Ovary (tissue), 9 donors: ENCODE measurements around the gene NFIL3. TPM values are rescaled to one million over a fixed set of nuclear protein-coding genes. Genes with fewer than 3 reads are reported as not detected.

Experiments used
- DNase-seq, 5 donors: peaks; one replicate each; pipeline ENCODE4 v3.0.0-alpha.2; 2019 to 2020
- H3K27ac ChIP-seq, 2 donors: fragments of 200-600 bp; one replicate each; pipeline versions ENCODE4 v1.5.1 to v1.8.0; 2019 to 2022
- H3K27me3 ChIP-seq: fragments of 200-600 bp; one replicate; pipeline ENCODE4 v1.8.0; 2022
- H3K36me3 ChIP-seq: fragments of 200-600 bp; sonication (generic); one replicate; pipeline ENCODE4 v1.5.1; 2019
- H3K4me1 ChIP-seq: one replicate; pipeline ENCODE4 v1.8.1; 2013; ENCODE audit warnings: mild to moderate bottlenecking, moderate library complexity; ENCODE audit not compliant: insufficient read depth
- H3K4me3 ChIP-seq: fragments of 200-600 bp; sonication (generic); one replicate; pipeline ENCODE4 v1.5.1; 2017
- H3K9me3 ChIP-seq, 2 donors: fragments of 200-600 bp in 1 of 2; sonication (generic) in 1 of 2; one replicate each; pipeline versions ENCODE4 v1.5.1 to v1.8.1; 2013 to 2019; ENCODE audit warnings: mild to moderate bottlenecking in 1 of 2, moderate library complexity in 1 of 2
- EP300 ChIP-seq: sonication (generic); formaldehyde crosslinking; IDR thresholded peaks from one replicate; pipeline ENCODE4 v1.6.1; 2017; ENCODE audit warnings: antibody characterized with exemption
- POLR2A ChIP-seq: fragments of 450-650 bp; IDR thresholded peaks from one replicate; pipeline ENCODE4 v1.6.1; 2017; ENCODE audit warnings: antibody characterized with exemption, mild to moderate bottlenecking, moderate library complexity
- WGBS, 3 donors: extraction: QIAGEN DNeasy Blood & Tissue Kit in 1 of 3; methylation state at CpG; one replicate each; pipeline versions ENCODE4 v1.1.5 to v1.1.7; 2013 to 2017; 5-methylcytosine and 5-hydroxymethylcytosine counted together
- intact Hi-C, 4 donors: fragments of 100-400 bp; cut with DNase I; formaldehyde crosslinking; loops; one replicate each; pipeline versions ENCODE4 v1.11.0 to v1.15.1; 2022 to 2023
- polyA plus RNA-seq, 2 donors: library from polyadenylated mRNA; stranded (reverse); fragments of 200-250 nt in 1 of 2; fragments of 350-450 nt in 1 of 2; fragmentation: Illumina TruSeq in 1 of 2; extraction: RNeasy Lipid Tissue Mini Kit (QIAGEN cat#74804) in 1 of 2; gene quantifications; one replicate each; pipeline ENCODE4 v1.2.3, GENCODE V29; 2013 to 2014
- total RNA-seq, 7 donors: library from RNA; depleted of rRNA in 2 of 7; stranded (reverse); fragments of >200 nt in 2 of 7; fragmentation: NEBNext Ultra II Directional in 3 of 7; extraction: Animal tissue kit (Norgen Biotek cat#: 25700) in 3 of 7; gene quantifications; one replicate each; pipeline versions ENCODE4 v1.1.0 to v1.2.4, GENCODE V29; 2016 to 2023
- TF ChIP-seq, protein P1 (sequence below), 3 donors: fragments of 450-650 bp in 2 of 3; fragments of 200-600 bp in 1 of 3; IDR thresholded peaks; one replicate each; pipeline versions ENCODE4 v1.5.1 to v1.8.0; 2016 to 2022; ENCODE audit warnings: antibody characterized with exemption in 3 of 3, mild to moderate bottlenecking in 1 of 3
- donor health status: DM: no; HTN: no; CAD: no; lungs with moderate emphysema.
- donor health status: DM: no; HTN: no; CAD: no.
- donor health status: Bipolar disorder and iron deficiency.
- donor health status: DM: yes; HTN: yes; CAD: no.
- donor health status: DM: no; HTN: no; CAD: no.
- donor health status: DM: yes; HTN: yes; CAD: no.

The NFIL3 gene
- total and polyA plus RNA-seq, 9 donors: 31.8 to 87.0 (median 45.7) TPM

DNA sequence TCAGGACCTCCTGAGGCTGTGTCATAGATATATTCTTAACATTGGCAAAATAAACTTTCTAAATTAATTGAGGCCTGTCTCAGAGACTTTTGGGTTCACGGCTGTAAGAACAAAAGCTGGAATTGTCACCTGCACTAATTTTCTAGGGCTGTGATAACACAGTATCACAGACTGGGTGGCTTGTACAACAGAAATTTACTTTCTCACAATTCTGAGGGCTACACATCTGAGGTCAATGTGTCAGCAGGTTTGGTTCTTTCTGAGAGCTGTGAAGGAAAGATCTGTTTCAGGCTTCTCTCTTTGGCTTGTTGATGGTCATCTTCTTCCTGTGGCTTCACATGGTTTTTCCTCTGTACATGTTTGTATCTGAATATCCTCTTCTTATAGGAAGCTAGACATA lies 29.2 kb upstream of the NFIL3 start:
- Histone ChIP-seq H3K36me3 (no peaks in the 10 kb centered on the region), H3K27ac (no peak overlapping the region), H3K4me3 (no peak overlapping the region), H3K27me3 (no peaks in the 10 kb centered on the region), H3K4me1 (no peaks in the 10 kb centered on the region), H3K9me3 (no peaks in the 10 kb centered on the region)
- 94 to 100% (median 97%) methylated on average over 1 of the region's 1 CpG for WGBS, 3 donors
- TF ChIP-seq EP300 (no peak), POLR2A (no peak)
- TF ChIP-seq, protein P1, sequence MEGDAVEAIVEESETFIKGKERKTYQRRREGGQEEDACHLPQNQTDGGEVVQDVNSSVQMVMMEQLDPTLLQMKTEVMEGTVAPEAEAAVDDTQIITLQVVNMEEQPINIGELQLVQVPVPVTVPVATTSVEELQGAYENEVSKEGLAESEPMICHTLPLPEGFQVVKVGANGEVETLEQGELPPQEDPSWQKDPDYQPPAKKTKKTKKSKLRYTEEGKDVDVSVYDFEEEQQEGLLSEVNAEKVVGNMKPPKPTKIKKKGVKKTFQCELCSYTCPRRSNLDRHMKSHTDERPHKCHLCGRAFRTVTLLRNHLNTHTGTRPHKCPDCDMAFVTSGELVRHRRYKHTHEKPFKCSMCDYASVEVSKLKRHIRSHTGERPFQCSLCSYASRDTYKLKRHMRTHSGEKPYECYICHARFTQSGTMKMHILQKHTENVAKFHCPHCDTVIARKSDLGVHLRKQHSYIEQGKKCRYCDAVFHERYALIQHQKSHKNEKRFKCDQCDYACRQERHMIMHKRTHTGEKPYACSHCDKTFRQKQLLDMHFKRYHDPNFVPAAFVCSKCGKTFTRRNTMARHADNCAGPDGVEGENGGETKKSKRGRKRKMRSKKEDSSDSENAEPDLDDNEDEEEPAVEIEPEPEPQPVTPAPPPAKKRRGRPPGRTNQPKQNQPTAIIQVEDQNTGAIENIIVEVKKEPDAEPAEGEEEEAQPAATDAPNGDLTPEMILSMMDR (IDR thresholded peaks at IDR 0.05): no peak
- no peak for DNase-seq
- intact Hi-C loops: no loop called here

DNA sequence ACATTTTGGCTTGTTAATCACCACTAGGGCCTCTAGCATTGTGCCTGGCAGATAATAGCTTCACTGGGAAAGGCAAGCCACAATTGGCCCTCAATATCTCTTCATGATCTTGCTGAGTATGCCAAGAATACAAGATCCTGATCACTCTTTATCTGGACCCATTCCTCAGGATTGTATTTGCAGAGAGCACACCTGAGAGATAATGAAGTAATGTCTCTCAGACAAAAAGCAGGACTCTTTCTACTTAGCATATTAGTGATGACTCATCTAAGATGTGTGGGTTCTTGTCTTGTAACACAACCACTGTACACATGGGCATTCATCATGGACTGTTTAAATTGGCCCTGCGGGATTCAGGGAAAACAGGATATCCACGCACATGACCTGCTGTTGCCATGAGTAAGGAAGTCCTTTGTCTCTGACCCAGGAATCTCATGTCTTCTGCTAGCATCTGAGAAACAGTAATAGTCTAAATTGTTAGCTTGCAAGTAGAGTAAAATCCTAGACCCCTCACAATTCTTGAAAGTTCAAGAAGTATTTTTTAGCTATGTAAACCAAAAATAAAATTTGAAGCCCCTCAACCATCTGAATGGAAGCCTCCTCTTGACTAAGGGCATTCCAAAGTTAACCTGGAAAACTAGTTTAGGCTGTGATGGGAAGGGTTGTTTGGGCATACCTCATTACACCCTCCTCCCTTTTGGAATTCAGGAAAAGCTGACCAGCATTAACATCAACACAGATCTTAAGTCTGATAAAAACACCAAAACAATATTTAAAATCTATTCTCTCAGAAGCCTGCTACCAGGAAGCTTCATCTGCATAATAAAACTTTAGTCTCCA lies 28.0 kb upstream of the NFIL3 start:
- no peak for TF ChIP-seq POLR2A
- TF ChIP-seq, protein P1 (IDR thresholded peaks at IDR 0.05): no peak
- TF ChIP-seq EP300: no peak
- DNase-seq: no peak
- Histone ChIP-seq H3K27me3 (no peaks in the 10 kb centered on the region), H3K27ac (no peak overlapping the region), H3K36me3 (no peaks in the 10 kb centered on the region), H3K4me1 (no peaks in the 10 kb centered on the region), H3K9me3 (no peaks in the 10 kb centered on the region), H3K4me3 (no peak overlapping the region)
- intact Hi-C loops: no loop called here
- 90 to 92% (median 92%) methylated on average over 2 of the region's 2 CpGs for WGBS, 3 donors

- 83 to 90% (median 89%) methylated on average over 1 of the region's 1 CpG for WGBS, 3 donors
- H3K27ac ChIP-seq: no peak overlapping the region
- H3K4me3 ChIP-seq: no peak overlapping the region
- peaks cover 0 to 8% of the 10 kb centered on the region in 2 donors for H3K9me3 ChIP-seq
- H3K36me3 ChIP-seq: no peaks in the 10 kb centered on the region
- H3K4me1 ChIP-seq: no peaks in the 10 kb centered on the region
- intact Hi-C loops: no loop called here
- TF ChIP-seq EP300 (no peak), POLR2A (no peak)
- TF ChIP-seq, protein P1 (IDR thresholded peaks at IDR 0.05): no peak
- no peak for DNase-seq
- no peaks in the 10 kb centered on the region for H3K27me3 ChIP-seq
These were observed 21.5 kb upstream of the NFIL3 start for GRCh38 chr9:91445135-91445534.

DNA sequence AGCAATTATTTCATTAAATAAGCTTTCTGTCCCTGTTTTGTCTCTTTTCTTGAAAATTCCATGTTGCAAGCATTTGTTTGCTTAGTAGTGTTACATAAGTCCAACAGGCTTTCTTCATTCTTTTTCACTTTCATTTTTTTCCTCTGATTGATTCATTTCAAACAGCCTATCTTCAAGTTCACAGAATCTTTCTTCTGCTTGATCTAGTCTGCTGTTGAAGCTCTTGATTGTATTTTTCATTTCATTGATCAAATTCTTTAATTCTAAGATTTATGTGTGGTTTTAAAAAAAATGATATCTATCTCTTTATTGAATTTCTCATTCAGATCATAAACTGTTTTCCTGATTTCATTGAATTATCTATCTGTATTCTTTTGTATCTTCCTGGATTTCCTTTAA lies 20.4 kb upstream of the NFIL3 start:
- no peak for DNase-seq
- Histone ChIP-seq H3K9me3 (peaks cover 0 to 8% of the 10 kb centered on the region in 2 donors), H3K27ac (no peak overlapping the region), H3K36me3 (no peaks in the 10 kb centered on the region), H3K4me3 (no peak overlapping the region), H3K27me3 (no peaks in the 10 kb centered on the region), H3K4me1 (no peaks in the 10 kb centered on the region)
- TF ChIP-seq POLR2A: no peak
- no peak for TF ChIP-seq EP300
- TF ChIP-seq, protein P1 (IDR thresholded peaks at IDR 0.05): no peak
- intact Hi-C loops: no loop called here
